Activated CD8-positive, alpha-beta memory T cell treated with anti-CD3 and anti-CD28 coated beads, Interleukin-2, amount 50 U/mL, for 1 hour (primary cell): ENCODE results near the gene GCHFR.
A peak's percentile ranks its signal among the peaks of the same experiment; 100 is the strongest.

Source experiments
- DNase-seq: peaks from one replicate; pipeline ENCODE4 v3.0.0-alpha.2; 2020; ENCODE audit errors: extremely low read depth

Gene GCHFR

GRCh38 chr15:40775740-40776536, 12.1 kb downstream of the GCHFR start:
- DNase-seq: no peak

DNA sequence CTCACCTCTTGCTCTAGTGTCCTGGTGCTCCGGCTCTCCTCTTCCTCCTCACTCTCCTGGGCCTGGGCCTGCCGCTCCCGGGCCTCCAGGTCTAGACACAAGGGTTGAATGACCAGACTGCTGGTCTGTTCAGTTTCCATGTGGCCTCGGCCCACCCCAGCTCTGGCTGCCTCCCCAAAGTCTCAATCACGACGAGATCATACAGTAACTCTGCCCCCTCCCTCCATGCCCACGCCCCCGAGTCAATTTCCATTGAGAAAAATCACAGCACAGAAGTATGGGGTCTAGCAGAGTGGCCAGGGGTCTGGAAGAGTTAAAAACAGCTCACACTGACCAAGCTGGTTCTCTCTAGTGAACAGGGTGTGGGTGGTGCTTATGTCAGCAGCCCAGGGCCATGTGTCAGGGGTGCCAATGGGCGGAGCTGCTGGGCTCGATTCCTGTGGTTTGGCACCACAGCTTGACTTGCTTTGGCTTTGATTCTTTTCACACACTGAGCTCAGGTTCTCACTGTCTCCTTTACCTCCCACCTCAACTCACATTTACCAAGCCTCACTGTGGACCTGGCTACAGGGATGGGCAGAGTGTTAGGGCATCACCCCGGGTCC, 12.8 kb downstream of the GCHFR start:
- no peak for DNase-seq

DNA sequence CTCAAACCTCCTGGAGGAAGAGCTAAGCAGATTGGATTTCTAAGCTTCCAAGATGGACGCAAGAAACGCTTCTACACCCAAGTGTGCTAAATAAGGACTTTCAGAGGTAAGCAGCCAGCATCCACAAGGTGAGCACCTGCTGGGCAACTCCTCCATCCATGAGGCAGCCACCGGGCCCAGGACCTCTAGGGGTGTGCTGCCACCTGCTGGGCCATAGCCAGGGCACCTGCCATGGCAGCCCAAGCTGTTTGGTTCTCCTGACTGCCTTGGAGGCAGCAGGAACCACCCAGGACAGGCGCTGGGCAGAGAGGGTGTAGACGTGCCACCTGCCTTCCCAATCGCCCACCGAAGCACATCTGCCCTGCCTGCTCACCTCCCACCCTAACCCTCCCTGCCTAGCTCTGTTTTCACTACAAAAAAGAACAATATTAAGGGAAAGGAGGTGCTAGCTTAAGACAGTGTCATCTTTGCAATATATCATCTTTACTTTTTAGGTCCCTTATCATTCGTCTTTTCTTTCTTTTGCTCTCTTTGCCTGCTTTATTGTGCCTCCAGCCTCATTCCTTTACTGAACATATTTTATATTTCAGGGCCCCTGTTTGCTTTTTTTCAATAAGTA, 18.9 kb downstream of the GCHFR start:
- DNase-seq: no peak

DNA sequence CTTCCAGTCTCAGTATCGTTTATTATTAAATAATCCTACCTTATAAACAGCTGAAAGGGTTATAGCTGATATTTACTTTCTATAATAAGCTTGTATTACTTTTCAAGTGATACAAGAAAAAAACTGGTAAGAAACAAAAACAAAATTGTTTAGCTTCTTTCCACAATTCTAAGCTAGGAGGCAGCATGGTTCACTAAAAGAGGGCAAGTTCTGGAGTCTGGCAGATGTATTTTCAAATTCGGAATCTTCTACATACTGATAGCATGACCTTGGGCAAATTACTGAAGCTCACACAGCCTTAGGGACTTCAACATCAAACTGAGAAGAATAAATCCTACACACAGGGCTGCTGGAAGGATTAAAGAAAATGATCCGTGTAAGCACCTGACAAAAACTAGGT, 21.3 kb downstream of the GCHFR start:
- no peak for DNase-seq

DNA sequence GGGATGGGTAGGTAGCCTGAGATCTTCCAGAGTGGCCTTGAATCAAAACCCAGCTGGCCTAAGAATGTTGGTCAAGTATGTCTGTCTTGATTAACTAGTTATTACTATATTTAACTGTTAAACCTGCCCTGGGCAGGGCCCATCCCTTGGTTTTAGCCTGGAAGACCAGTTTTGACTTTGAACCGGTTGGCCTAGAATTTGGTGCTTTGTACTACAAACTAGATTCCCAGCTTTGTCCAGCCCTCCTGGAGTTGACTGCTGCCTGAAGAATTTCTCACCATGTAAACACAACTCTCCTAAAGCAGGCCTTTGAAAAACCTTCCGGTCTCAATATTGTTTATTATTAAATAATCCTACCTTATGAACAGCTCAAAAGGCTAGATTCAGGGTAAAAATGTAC, 21.9 kb downstream of the GCHFR start:
- no peak for DNase-seq

DNA sequence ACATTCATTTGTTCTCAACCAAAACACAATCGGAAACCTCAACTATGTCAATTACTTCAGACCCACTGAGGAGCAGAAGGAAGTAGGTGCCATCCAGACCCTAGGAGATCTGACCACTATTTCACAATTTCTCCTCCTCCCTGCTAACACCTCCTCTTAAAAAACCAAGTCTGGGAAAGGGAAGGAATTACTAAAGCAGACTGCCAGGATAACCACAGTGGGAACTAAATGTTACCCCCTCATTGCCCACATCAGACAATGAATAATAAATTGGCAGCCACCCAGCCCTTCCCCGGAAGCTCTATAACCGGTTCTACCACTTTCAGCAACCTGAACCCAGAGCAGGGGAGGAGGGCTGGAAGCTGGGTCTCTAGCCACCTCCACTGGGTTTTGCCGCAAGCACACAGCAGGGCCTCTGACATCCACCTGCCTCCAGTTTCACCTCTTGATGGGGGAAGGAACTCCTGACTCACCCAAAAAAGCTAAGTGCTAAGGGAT, 23.5 kb downstream of the GCHFR start:
- no peak for DNase-seq

GRCh38 chr15:40787991-40788390, 24.1 kb downstream of the GCHFR start:
- no peak for DNase-seq

DNA sequence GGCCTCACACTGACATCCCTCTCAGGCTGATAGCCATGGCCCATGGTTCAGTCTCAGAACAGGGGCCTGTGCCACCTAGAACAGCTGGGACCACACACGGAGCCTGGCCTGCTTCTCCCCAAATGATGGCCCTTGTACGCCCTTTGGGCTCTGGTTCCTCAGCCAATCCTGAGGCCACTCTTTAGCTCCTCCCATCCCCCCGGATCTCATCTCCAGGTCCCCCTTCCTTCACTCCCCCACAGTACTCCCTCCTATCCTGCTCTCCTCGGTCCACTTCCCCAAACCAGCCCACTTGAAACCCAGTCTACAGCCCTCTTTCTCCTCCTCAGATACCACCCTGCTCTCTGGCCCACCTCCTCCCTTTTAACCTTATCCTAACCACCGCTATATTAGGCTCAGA, 25.3 kb downstream of the GCHFR start:
- no peak for DNase-seq

- no peak for DNase-seq
Observed at GRCh38 chr15:40789999-40790398, 26.1 kb downstream of the GCHFR start.

GRCh38 chr15:40790718-40791117, 26.9 kb downstream of the GCHFR start:
- no peak for DNase-seq

DNA sequence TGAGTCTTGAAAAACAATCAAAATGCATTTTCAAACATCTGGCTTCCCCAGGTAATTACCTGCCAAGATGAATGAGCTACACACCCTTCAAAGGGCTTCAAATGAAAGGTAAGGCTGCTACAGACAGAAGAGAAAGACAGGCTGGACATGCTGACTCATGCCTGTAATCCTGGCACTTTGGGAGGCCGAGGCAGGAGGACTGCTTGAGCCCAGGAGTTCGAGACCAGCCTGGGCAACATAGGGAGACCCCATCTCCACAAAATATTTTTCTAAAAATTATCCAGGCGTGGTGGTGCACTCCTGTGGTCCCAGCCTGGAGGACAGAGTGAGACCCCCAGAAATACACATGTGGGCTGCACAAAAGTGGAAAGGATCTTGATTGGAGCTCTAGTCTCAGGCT, 28.5 kb downstream of the GCHFR start:
- no peak for DNase-seq

- DNase-seq: no peak
Observed at GRCh38 chr15:40793216-40793989, 29.5 kb downstream of the GCHFR start.

- DNase-seq: no peak
Observed at GRCh38 chr15:40796041-40796440, 32.2 kb downstream of the GCHFR start.

DNA sequence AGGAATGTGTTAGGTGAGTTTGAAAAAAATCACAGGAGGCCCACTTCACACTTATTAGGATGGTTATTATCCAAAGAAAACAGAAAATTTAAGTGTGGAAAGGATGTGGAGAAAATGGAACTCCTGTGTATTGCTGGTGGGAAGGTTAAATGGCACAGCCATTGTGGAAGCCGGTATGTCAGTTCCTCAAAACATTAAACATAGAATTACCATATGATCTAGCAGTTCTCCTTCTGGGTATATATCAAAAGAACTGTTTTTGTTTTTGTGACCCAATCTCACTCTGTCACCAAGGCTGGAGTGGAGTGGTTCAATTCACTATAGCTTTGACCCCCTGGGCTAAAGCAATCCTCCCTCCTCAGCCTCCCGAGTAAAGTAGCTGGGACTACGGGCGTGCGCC, 32.6 kb downstream of the GCHFR start:
- no peak for DNase-seq

- DNase-seq: no peak
Observed at GRCh38 chr15:40799523-40799922, 35.7 kb downstream of the GCHFR start.

- DNase-seq: no peak
Observed at GRCh38 chr15:40803076-40803475, 39.2 kb downstream of the GCHFR start.

- DNase-seq: no peak
Observed at GRCh38 chr15:40803688-40804087, 39.8 kb downstream of the GCHFR start.

- DNase-seq: no peak
Observed at GRCh38 chr15:40806672-40807027, 42.8 kb downstream of the GCHFR start.

DNA sequence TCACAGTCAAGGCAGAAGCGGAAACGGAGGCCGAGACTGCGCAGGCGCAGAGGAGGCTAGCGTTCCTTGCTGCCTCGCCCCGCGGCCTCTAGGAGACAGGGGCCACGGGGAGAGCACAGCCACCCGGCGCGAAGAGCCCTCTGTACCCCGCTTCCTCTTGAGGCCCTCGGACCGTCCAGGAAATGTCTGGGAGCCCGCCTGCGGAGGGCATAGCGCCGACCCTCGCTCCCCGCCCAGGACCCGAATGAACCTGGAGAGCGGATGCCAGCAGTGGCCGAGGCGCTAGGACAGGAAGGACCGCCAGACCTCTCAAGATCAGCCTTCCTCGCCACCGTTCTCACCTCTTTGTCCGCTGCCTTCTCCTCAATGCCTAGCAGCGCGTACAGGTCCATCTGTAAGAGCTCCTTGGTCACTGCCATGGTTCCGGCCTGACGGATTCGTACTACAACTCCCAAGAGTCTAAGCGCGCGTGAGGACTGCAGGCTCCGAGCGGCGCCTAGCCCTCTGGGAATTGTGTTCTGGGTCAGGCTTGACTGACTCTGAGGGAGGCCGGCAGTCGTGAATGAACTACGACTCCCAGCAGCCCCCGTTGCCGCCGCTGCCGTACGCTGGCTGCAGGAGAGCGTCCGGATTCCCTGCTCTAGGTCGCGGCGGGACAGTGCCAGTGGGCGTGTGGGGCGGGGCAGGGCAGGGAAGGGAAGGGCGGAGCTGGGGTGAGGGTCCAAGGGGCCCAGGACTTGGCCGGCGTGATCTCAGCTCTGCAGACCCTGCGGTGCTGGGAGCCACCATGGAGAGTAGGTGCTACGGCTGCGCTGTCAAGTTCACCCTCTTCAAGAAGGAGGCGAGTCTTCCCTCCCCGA, 43.4 kb downstream of the GCHFR start, which contains the start of the genes DNAJC17 and ZFYVE19:
DNAJC17 (minus strand) TSS at position 446 of the 860 bp plus-strand sequence; CDS start at position 419, 27 bp downstream.
ZFYVE19 (plus strand) TSS at position 62 of the 860 bp plus-strand sequence; CDS start at position 563, 501 bp downstream.
- peak; percentile 85 for DNase-seq

GRCh38 chr15:40807888-40808461, 44.1 kb downstream of the GCHFR start:
- no peak for DNase-seq
